ENCODE results near the gene GABRB3. TPM values are rescaled to one million over a fixed set of nuclear protein-coding genes. Genes with fewer than 3 reads are reported as not detected.

The GABRB3 gene
- polyA plus RNA-seq, 2 donors: 0.08 to 0.45 TPM

DNA sequence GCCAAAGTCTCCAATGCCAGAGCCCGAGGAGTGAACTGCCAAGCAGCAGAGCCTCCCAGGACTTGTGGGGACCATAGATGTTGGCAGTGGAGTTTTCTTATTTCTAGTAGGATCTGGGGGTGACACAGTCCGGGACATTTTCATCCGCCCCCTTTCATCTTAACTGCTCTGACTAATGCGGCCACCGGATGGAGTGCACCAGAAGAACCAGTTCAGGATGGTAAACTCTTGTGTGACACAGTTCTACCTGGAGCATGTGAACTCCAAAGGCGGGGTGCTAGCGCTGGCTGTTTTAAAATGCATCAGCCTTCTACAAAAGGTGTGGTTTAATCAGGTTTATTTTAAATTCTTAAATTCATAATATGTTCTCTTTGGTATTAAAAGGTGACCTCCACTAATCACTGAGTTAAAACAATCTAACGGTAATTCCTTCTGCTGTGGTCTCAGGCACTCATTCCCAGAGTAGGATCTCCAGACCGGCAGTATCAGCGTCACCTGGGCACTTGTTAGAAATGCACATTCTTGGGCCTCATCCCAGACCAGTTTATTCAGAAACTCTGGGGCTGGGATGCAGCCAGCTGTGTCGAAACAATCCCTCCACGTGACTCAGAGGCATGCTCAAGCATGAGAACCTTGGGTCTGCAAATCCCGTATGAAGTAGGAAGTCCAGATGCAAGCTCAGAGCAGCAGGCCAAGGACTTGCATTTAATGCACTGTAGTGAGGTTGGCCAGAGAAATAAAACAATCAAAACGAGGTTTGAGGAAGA lies 105.5 kb downstream of the GABRB3 start:
- Histone ChIP-seq H3K4me1 (ENCODE audit: control insufficient read depth in 2 of 2, insufficient read depth in 2 of 2, low read length in 1 of 2) (no peaks in the 10 kb centered on the region), H3K4me3 (ENCODE audit: low read depth in 1 of 2, low read length in 2 of 2) (no peak overlapping the region), H3K9me3 (ENCODE audit: control insufficient read depth in 2 of 2, insufficient read depth in 1 of 2, low read depth in 1 of 2, low read length in 1 of 2) (peaks cover 0 to 5% of the 10 kb centered on the region in 2 donors), H3K27ac (ENCODE audit: low read depth in 2 of 2, low read length in 1 of 2) (no peak overlapping the region), H3K27me3 (ENCODE audit: control insufficient read depth in 1 of 2, insufficient read depth in 2 of 2, low read length in 2 of 2) (no peaks in the 10 kb centered on the region), H3K36me3 (ENCODE audit: control insufficient read depth in 2 of 2, insufficient read depth in 2 of 2, low read length in 1 of 2) (no peaks in the 10 kb centered on the region)
- whole genome bisulfite sequencing, 2 donors: 62 to 65% methylated on average over 14 of the region's 14 CpGs

DNA sequence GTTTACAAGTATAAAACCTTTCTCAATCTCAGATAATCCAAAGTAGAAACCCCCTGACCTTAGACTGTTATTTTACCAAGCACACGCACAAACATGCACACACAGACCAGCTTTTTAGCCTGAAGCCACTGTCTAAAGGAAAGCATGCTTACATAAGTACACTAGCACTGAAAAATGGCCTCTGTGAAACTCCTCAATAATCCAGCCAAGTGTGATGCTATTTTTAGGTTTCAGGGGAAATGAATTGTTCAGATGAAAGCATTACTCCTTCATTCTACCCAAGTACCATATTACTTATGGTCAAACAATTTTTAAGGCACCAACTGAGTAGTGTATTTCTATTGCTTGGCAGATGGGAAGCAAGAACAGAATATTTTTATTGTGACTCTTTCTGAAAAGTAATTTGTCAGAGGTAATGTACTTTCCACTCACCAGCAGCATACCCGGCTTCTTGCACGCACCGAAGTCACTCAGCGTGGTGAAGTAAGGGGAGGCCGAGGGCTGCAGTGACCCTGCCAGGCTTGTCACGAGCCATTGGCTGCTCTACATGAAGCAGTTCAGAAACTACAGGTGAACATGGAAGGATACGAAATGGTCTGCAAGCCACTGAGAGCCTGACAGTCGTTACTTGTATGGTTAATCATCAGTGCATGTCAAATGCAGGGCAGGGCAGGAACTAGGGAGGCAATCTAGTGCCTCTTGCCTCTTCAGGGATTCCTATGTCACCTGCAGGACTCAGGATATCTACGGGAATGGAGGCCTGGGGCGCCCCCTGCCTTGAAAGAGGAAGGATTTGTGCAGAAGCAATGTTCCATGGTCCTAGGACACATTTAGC lies 106.7 kb downstream of the GABRB3 start:
- Histone ChIP-seq H3K4me1 (ENCODE audit: control insufficient read depth in 2 of 2, insufficient read depth in 2 of 2, low read length in 1 of 2) (no peaks in the 10 kb centered on the region), H3K9me3 (ENCODE audit: control insufficient read depth in 2 of 2, insufficient read depth in 1 of 2, low read depth in 1 of 2, low read length in 1 of 2) (peaks cover 0 to 5% of the 10 kb centered on the region in 2 donors), H3K27me3 (ENCODE audit: control insufficient read depth in 1 of 2, insufficient read depth in 2 of 2, low read length in 2 of 2) (no peaks in the 10 kb centered on the region), H3K36me3 (ENCODE audit: control insufficient read depth in 2 of 2, insufficient read depth in 2 of 2, low read length in 1 of 2) (no peaks in the 10 kb centered on the region), H3K27ac (ENCODE audit: low read depth in 2 of 2, low read length in 1 of 2) (no peak overlapping the region), H3K4me3 (ENCODE audit: low read depth in 1 of 2, low read length in 2 of 2) (no peak overlapping the region)
- WGBS, 2 donors: 59 to 61% methylated on average over 11 of the region's 11 CpGs

DNA sequence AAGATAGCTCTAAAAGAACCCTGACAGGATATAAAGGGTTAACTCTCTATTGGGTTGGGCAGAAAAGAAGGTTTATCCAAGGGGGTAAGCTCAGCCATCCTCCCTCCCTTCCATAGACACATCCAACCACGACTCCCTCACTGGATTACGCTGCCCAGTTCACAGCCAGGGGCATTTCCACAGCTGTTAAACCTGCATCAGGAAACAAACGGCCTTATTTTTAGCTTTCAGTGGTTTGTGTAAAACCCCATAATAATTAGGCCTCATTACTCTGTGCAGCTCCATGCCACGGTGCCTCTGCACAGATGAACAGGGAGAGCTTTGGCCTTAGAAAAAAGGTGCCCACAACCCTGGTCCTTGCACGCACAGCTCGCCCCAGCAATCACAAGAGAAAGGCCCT lies 110.6 kb downstream of the GABRB3 start:
- H3K4me1 ChIP-seq (ENCODE audit: control insufficient read depth in 2 of 2, insufficient read depth in 2 of 2, low read length in 1 of 2): no peaks in the 10 kb centered on the region
- H3K27ac ChIP-seq (ENCODE audit: low read depth in 2 of 2, low read length in 1 of 2): no peak overlapping the region
- no peaks in the 10 kb centered on the region for H3K9me3 ChIP-seq (ENCODE audit: control insufficient read depth in 2 of 2, insufficient read depth in 1 of 2, low read depth in 1 of 2, low read length in 1 of 2)
- H3K36me3 ChIP-seq (ENCODE audit: control insufficient read depth in 2 of 2, insufficient read depth in 2 of 2, low read length in 1 of 2): no peaks in the 10 kb centered on the region
- H3K27me3 ChIP-seq (ENCODE audit: control insufficient read depth in 1 of 2, insufficient read depth in 2 of 2, low read length in 2 of 2): no peaks in the 10 kb centered on the region
- no peak overlapping the region for H3K4me3 ChIP-seq (ENCODE audit: low read depth in 1 of 2, low read length in 2 of 2)
- 49 to 55% methylated on average over 6 of the region's 6 CpGs for WGBS, 2 donors

DNA sequence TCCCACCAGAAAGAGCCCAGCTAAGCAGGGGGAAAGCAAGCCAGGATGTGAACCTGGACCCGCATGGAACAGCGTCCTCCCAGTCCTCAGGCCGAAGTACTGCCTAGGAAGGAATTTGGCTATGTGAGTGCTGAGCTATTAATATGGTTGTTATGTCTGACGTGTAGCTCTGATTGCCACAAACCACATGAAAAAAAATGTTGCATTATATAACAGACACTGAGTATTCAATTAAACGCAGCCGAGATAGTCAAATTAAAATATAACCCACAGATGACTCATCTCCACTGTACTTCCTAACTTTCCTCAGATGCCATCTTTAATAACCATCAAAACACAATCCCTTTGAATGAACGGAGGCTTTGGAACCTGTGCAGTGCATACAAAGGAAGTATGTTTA lies 111.1 kb downstream of the GABRB3 start:
- Histone ChIP-seq H3K4me3 (ENCODE audit: low read depth in 1 of 2, low read length in 2 of 2) (no peak overlapping the region), H3K27ac (ENCODE audit: low read depth in 2 of 2, low read length in 1 of 2) (no peak overlapping the region), H3K36me3 (ENCODE audit: control insufficient read depth in 2 of 2, insufficient read depth in 2 of 2, low read length in 1 of 2) (no peaks in the 10 kb centered on the region), H3K4me1 (ENCODE audit: control insufficient read depth in 2 of 2, insufficient read depth in 2 of 2, low read length in 1 of 2) (no peaks in the 10 kb centered on the region), H3K27me3 (ENCODE audit: control insufficient read depth in 1 of 2, insufficient read depth in 2 of 2, low read length in 2 of 2) (no peaks in the 10 kb centered on the region), H3K9me3 (ENCODE audit: control insufficient read depth in 2 of 2, insufficient read depth in 1 of 2, low read depth in 1 of 2, low read length in 1 of 2) (no peaks in the 10 kb centered on the region)
- WGBS, 2 donors: 64 to 74% methylated on average over 7 of the region's 7 CpGs

DNA sequence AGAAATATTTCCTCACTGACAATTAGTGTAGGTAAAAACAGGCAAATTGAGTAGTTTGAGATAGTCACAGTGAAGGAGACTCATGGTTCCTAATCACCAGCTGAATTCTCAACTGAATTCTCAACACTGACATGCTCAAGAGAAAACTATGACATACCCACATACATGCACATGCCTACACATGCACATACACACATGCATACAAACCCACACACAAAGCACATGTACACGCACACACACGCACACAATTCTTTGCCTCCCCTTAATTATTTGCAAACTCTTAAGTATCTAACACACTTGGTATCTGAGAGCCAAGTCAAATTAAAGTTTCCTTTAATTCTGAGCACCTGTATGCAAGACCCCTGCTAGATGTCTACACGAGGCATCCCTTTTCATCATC lies 111.8 kb downstream of the GABRB3 start:
- Histone ChIP-seq H3K9me3 (ENCODE audit: control insufficient read depth in 2 of 2, insufficient read depth in 1 of 2, low read depth in 1 of 2, low read length in 1 of 2) (peaks cover 0 to 2% of the 10 kb centered on the region in 2 donors), H3K4me1 (ENCODE audit: control insufficient read depth in 2 of 2, insufficient read depth in 2 of 2, low read length in 1 of 2) (no peaks in the 10 kb centered on the region), H3K27me3 (ENCODE audit: control insufficient read depth in 1 of 2, insufficient read depth in 2 of 2, low read length in 2 of 2) (no peaks in the 10 kb centered on the region), H3K36me3 (ENCODE audit: control insufficient read depth in 2 of 2, insufficient read depth in 2 of 2, low read length in 1 of 2) (no peaks in the 10 kb centered on the region), H3K27ac (ENCODE audit: low read depth in 2 of 2, low read length in 1 of 2) (no peak overlapping the region), H3K4me3 (ENCODE audit: low read depth in 1 of 2, low read length in 2 of 2) (no peak overlapping the region)
- 79 to 82% methylated on average over 3 of the region's 3 CpGs for WGBS, 2 donors

DNA sequence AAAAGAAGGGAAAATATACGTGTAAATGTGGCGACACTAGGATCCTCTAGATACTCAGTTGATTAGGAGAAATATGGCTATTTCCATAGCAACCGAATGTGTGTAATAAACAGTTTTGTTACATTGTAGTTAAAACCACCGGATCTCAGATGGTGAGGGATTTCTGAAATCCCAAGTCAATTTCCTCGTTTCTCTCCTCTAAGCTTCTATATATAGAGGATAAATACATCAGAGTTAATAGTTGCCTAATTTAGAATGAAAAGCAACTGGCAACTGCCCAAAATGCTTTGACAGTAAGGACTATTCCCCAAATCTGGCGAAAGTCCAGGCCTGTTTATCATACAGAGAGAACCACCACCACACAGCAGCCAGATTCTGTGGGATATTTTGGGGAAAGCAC lies 112.6 kb downstream of the GABRB3 start:
- WGBS, 2 donors: 67 to 69% methylated on average over 6 of the region's 6 CpGs
- no peak overlapping the region for H3K27ac ChIP-seq (ENCODE audit: low read depth in 2 of 2, low read length in 1 of 2)
- no peaks in the 10 kb centered on the region for H3K4me1 ChIP-seq (ENCODE audit: control insufficient read depth in 2 of 2, insufficient read depth in 2 of 2, low read length in 1 of 2)
- peaks cover 0 to 2% of the 10 kb centered on the region in 2 donors for H3K9me3 ChIP-seq (ENCODE audit: control insufficient read depth in 2 of 2, insufficient read depth in 1 of 2, low read depth in 1 of 2, low read length in 1 of 2)
- H3K36me3 ChIP-seq (ENCODE audit: control insufficient read depth in 2 of 2, insufficient read depth in 2 of 2, low read length in 1 of 2): no peaks in the 10 kb centered on the region
- H3K27me3 ChIP-seq (ENCODE audit: control insufficient read depth in 1 of 2, insufficient read depth in 2 of 2, low read length in 2 of 2): no peaks in the 10 kb centered on the region
- H3K4me3 ChIP-seq (ENCODE audit: low read depth in 1 of 2, low read length in 2 of 2): no peak overlapping the region

DNA sequence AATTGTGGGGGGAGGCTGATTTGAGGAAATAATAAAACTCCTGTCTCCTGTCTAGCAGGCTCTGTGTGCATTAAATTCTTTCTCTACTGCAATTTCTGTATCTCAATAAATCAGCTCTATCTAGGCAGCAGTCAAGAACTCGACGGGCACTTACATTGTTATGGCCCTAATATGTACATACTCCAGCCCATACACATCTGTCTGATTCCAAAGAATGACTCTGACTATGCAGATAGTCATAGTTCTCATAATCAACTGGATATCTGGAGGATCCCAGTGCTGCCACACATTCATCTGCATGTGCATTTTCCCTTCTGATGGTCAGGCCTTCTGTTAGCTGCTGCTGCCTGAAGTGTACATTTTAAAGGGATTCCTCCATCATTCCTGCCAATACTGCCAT lies 114.6 kb downstream of the GABRB3 start:
- H3K27ac ChIP-seq (ENCODE audit: low read depth in 2 of 2, low read length in 1 of 2): no peak overlapping the region
- peaks cover 0 to 2% of the 10 kb centered on the region in 2 donors for H3K9me3 ChIP-seq (ENCODE audit: control insufficient read depth in 2 of 2, insufficient read depth in 1 of 2, low read depth in 1 of 2, low read length in 1 of 2)
- no peaks in the 10 kb centered on the region for H3K27me3 ChIP-seq (ENCODE audit: control insufficient read depth in 1 of 2, insufficient read depth in 2 of 2, low read length in 2 of 2)
- no peak overlapping the region for H3K4me3 ChIP-seq (ENCODE audit: low read depth in 1 of 2, low read length in 2 of 2)
- no peaks in the 10 kb centered on the region for H3K36me3 ChIP-seq (ENCODE audit: control insufficient read depth in 2 of 2, insufficient read depth in 2 of 2, low read length in 1 of 2)
- 65 to 66% methylated on average over 2 of the region's 2 CpGs for WGBS, 2 donors
- H3K4me1 ChIP-seq (ENCODE audit: control insufficient read depth in 2 of 2, insufficient read depth in 2 of 2, low read length in 1 of 2): no peaks in the 10 kb centered on the region

DNA sequence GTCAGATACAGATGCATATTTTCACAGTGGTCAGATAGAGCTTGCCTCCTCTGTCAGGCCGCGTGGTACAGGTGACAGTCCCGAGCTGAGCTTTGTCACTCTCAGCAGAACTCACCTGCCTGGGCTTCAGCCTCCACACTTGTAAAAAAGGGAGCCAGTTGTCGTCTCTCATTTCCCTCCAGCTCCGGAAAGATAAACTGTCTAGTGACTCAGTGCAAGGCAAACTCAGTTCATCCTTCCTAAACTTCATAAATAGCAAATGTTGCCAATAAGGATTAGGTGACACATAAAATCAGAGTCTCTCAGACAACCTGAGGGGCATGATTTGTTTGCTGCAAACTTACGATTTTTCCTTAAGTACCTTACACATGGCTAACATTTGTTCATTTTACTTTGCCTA lies 116.8 kb downstream of the GABRB3 start:
- Histone ChIP-seq H3K27ac (ENCODE audit: low read depth in 2 of 2, low read length in 1 of 2) (no peak overlapping the region), H3K27me3 (ENCODE audit: control insufficient read depth in 1 of 2, insufficient read depth in 2 of 2, low read length in 2 of 2) (no peaks in the 10 kb centered on the region), H3K4me3 (ENCODE audit: low read depth in 1 of 2, low read length in 2 of 2) (no peak overlapping the region), H3K9me3 (ENCODE audit: control insufficient read depth in 2 of 2, insufficient read depth in 1 of 2, low read depth in 1 of 2, low read length in 1 of 2) (peaks cover 0 to 2% of the 10 kb centered on the region in 2 donors), H3K36me3 (ENCODE audit: control insufficient read depth in 2 of 2, insufficient read depth in 2 of 2, low read length in 1 of 2) (no peaks in the 10 kb centered on the region), H3K4me1 (ENCODE audit: control insufficient read depth in 2 of 2, insufficient read depth in 2 of 2, low read length in 1 of 2) (no peaks in the 10 kb centered on the region)
- WGBS, 2 donors: 73 to 79% methylated on average over 6 of the region's 6 CpGs

DNA sequence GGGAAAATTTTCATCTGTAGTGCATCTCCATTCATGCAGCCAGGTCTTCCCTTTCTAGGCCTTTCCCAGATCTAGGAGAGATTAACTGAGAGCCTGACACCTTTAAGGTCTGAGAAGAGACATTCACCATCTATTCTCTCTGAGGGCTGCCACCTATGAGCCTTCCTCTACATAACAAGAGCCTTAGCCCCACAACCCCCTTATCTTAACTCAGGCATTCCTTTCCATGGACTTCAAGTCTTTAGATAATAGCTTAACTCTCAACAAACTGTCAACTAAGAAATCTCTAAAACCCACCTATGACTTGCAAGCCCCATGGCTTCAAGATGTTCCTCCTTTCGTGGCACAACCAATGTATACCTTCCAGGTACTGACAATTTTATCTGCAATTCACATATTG lies 121.0 kb downstream of the GABRB3 start:
- Histone ChIP-seq H3K27me3 (ENCODE audit: control insufficient read depth in 1 of 2, insufficient read depth in 2 of 2, low read length in 2 of 2) (no peaks in the 10 kb centered on the region), H3K4me3 (ENCODE audit: low read depth in 1 of 2, low read length in 2 of 2) (no peak overlapping the region), H3K36me3 (ENCODE audit: control insufficient read depth in 2 of 2, insufficient read depth in 2 of 2, low read length in 1 of 2) (no peaks in the 10 kb centered on the region), H3K9me3 (ENCODE audit: control insufficient read depth in 2 of 2, insufficient read depth in 1 of 2, low read depth in 1 of 2, low read length in 1 of 2) (peaks cover 5 to 12% of the 10 kb centered on the region in 2 donors), H3K4me1 (ENCODE audit: control insufficient read depth in 2 of 2, insufficient read depth in 2 of 2, low read length in 1 of 2) (no peaks in the 10 kb centered on the region), H3K27ac (ENCODE audit: low read depth in 2 of 2, low read length in 1 of 2) (no peak overlapping the region)
- 56 to 65% methylated on average over 1 of the region's 1 CpG for WGBS, 2 donors
